ENCODE data around the gene CDH13.

CDH13 gene

GRCh38 chr16:83085660-83086059 is 458.9 kb downstream of the CDH13 start:
- Histone ChIP-seq H3K27ac (ENCODE audit: low read depth, low read length) (no peak overlapping the region), H3K4me3 (ENCODE audit: low read depth in 1 of 2, low read length in 2 of 2) (no peak overlapping the region), H3K36me3 (ENCODE audit: insufficient read depth, low read length) (no peaks in the 10 kb centered on the region), H3K9ac (ENCODE audit: low read length) (no peak overlapping the region), H3K4me1 (ENCODE audit: insufficient read depth, low read length) (no peaks in the 10 kb centered on the region), H3K27me3 (ENCODE audit: control insufficient read depth in 1 of 2, insufficient read depth in 2 of 2, low read length in 2 of 2) (no peaks in the 10 kb centered on the region), H3K9me3 (ENCODE audit: low read length) (no peaks in the 10 kb centered on the region)

DNA sequence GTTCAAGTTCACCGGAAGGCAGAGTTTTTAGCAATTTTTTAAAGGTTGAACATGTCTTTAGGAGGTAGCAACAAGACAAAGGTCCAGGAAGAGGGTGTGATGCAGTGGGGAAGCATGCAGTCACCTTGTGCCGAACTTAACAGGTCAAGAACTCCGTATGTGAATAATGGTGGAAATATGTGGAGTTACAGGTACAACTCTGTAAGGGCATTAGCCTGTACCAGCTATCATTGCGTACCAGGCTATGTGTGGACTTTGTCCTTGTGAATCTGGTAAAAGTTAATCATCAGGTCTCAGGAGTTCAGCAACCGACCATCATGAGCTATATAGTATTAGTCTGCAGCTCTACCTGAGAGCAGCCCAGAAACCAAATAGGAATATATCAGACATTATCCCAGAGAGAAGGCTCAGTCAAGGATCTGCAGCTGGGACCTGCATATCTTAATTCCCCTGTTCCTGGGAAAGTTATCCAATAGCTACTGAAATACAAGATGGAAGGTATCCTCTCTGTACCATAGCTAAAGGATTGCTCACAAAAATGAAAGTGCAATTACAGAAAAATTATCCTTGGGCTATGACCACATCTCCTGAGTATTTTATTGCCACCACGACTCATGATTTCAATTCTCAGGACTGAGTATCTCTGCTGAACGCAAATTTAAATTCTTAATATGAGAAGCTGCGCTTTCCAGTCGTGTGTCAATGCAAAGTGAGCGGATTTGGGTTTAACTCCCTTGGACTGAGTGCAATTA is 469.3 kb downstream of the CDH13 start:
- no peaks in the 10 kb centered on the region for H3K4me1 ChIP-seq (ENCODE audit: insufficient read depth, low read length)
- H3K4me3 ChIP-seq (ENCODE audit: low read depth in 1 of 2, low read length in 2 of 2) = no peak overlapping the region
- no peak overlapping the region for H3K27ac ChIP-seq (ENCODE audit: low read depth, low read length)

GRCh38 chr16:83098536-83098935 is 471.8 kb downstream of the CDH13 start:
- no peak overlapping the region for H3K4me3 ChIP-seq (ENCODE audit: low read depth in 1 of 2, low read length in 2 of 2)
- H3K27me3 ChIP-seq (ENCODE audit: control insufficient read depth in 1 of 2, insufficient read depth in 2 of 2, low read length in 2 of 2) = no peaks in the 10 kb centered on the region
- no peak overlapping the region for H3K27ac ChIP-seq (ENCODE audit: low read depth, low read length)

More for the DNA sequence above, 469.3 kb downstream of the CDH13 start:
- H3K36me3 ChIP-seq (ENCODE audit: insufficient read depth, low read length) = no peaks in the 10 kb centered on the region
- no peak overlapping the region for H3K9ac ChIP-seq (ENCODE audit: low read length)
- no peaks in the 10 kb centered on the region for H3K27me3 ChIP-seq (ENCODE audit: control insufficient read depth in 1 of 2, insufficient read depth in 2 of 2, low read length in 2 of 2)
- H3K9me3 ChIP-seq (ENCODE audit: low read length) = no peaks in the 10 kb centered on the region

GRCh38 chr16:83100679-83101078 is 473.9 kb downstream of the CDH13 start:
- H3K27me3 ChIP-seq (ENCODE audit: control insufficient read depth in 1 of 2, insufficient read depth in 2 of 2, low read length in 2 of 2) = no peaks in the 10 kb centered on the region
- H3K4me1 ChIP-seq (ENCODE audit: insufficient read depth, low read length) = no peaks in the 10 kb centered on the region
- H3K9me3 ChIP-seq (ENCODE audit: low read length) = no peaks in the 10 kb centered on the region
- H3K27ac ChIP-seq (ENCODE audit: low read depth, low read length) = no peak overlapping the region
- H3K4me3 ChIP-seq (ENCODE audit: low read depth in 1 of 2, low read length in 2 of 2) = no peak overlapping the region
- H3K36me3 ChIP-seq (ENCODE audit: insufficient read depth, low read length) = no peaks in the 10 kb centered on the region
- no peak overlapping the region for H3K9ac ChIP-seq (ENCODE audit: low read length)

More at GRCh38 chr16:83098536-83098935, 471.8 kb downstream of the CDH13 start:
- Histone ChIP-seq H3K36me3 (ENCODE audit: insufficient read depth, low read length) (no peaks in the 10 kb centered on the region), H3K9me3 (ENCODE audit: low read length) (no peaks in the 10 kb centered on the region), H3K9ac (ENCODE audit: low read length) (no peak overlapping the region), H3K4me1 (ENCODE audit: insufficient read depth, low read length) (no peaks in the 10 kb centered on the region)

DNA sequence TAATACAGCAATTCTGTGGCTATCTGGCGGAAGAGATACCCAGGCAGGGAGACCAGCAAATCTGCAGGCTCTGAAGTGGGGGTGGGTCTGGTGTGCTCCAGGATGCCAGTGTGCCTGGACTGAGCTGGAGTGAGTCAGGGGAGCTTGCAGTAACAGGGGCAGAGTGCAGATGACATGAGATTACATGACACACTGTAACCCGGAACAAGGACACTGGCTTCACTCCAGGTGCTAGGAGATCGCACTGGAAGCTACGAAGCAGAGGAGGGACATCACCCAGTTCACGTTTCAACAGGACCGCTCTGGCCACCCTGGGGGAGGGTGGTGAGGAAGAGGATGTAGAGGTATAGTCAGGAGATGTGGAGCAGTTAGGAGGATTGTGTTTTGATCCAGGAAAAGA is 475.6 kb downstream of the CDH13 start:
- Histone ChIP-seq H3K9me3 (ENCODE audit: low read length) (no peaks in the 10 kb centered on the region), H3K36me3 (ENCODE audit: insufficient read depth, low read length) (no peaks in the 10 kb centered on the region)

GRCh38 chr16:83105279-83106077 is 478.7 kb downstream of the CDH13 start:
- no peaks in the 10 kb centered on the region for H3K27me3 ChIP-seq (ENCODE audit: control insufficient read depth in 1 of 2, insufficient read depth in 2 of 2, low read length in 2 of 2)
- H3K36me3 ChIP-seq (ENCODE audit: insufficient read depth, low read length) = no peaks in the 10 kb centered on the region
- H3K4me3 ChIP-seq (ENCODE audit: low read depth in 1 of 2, low read length in 2 of 2) = no peak overlapping the region

More for the DNA sequence above, 475.6 kb downstream of the CDH13 start:
- H3K27me3 ChIP-seq (ENCODE audit: control insufficient read depth in 1 of 2, insufficient read depth in 2 of 2, low read length in 2 of 2) = no peaks in the 10 kb centered on the region
- H3K4me1 ChIP-seq (ENCODE audit: insufficient read depth, low read length) = no peaks in the 10 kb centered on the region
- H3K9ac ChIP-seq (ENCODE audit: low read length) = no peak overlapping the region
- no peak overlapping the region for H3K27ac ChIP-seq (ENCODE audit: low read depth, low read length)
- no peak overlapping the region for H3K4me3 ChIP-seq (ENCODE audit: low read depth in 1 of 2, low read length in 2 of 2)

DNA sequence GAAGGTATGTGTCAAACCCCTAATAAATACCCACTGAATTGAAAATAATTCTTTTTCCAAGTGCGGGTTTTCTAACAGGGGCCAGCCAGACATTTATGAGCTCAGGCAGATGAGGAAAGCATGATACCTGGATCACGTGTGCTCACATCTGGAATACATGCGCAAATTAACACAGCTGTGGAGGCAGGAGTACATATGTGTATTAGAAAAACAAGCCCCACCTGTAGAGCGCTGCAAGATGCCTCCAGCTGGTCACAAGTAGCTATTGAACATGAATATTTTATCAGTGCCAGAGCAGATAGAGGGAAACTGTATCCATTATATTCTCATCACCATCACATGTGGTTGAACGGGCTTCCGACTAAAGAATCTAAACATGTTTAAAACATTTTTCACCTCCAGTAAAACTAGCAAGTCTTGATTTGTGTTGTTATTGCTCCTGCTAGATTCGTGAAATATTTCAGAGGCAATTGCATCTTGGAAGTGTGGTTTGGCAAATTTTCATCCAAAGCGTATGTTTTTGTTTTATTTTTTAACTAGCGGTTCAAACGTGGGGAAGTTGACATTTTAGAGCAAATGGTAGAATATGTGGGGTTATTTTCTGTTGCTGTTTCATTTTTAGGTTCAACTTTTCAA is 482.8 kb downstream of the CDH13 start:
- H3K4me3 ChIP-seq (ENCODE audit: low read depth in 1 of 2, low read length in 2 of 2) = no peak overlapping the region
- no peak overlapping the region for H3K27ac ChIP-seq (ENCODE audit: low read depth, low read length)
- H3K9ac ChIP-seq (ENCODE audit: low read length) = no peak overlapping the region

More at GRCh38 chr16:83105279-83106077, 478.7 kb downstream of the CDH13 start:
- Histone ChIP-seq H3K4me1 (ENCODE audit: insufficient read depth, low read length) (no peaks in the 10 kb centered on the region), H3K9me3 (ENCODE audit: low read length) (no peaks in the 10 kb centered on the region), H3K9ac (ENCODE audit: low read length) (no peak overlapping the region), H3K27ac (ENCODE audit: low read depth, low read length) (no peak overlapping the region)

GRCh38 chr16:83110269-83110668 is 483.5 kb downstream of the CDH13 start:
- Histone ChIP-seq H3K27me3 (ENCODE audit: control insufficient read depth in 1 of 2, insufficient read depth in 2 of 2, low read length in 2 of 2) (peaks cover 0 to 4% of the 10 kb centered on the region in 2 donors), H3K27ac (ENCODE audit: low read depth, low read length) (no peak overlapping the region), H3K36me3 (ENCODE audit: insufficient read depth, low read length) (no peaks in the 10 kb centered on the region), H3K4me1 (ENCODE audit: insufficient read depth, low read length) (no peaks in the 10 kb centered on the region), H3K9me3 (ENCODE audit: low read length) (no peaks in the 10 kb centered on the region), H3K9ac (ENCODE audit: low read length) (no peak overlapping the region), H3K4me3 (ENCODE audit: low read depth in 1 of 2, low read length in 2 of 2) (no peak overlapping the region)

More for the DNA sequence above, 482.8 kb downstream of the CDH13 start:
- H3K27me3 ChIP-seq (ENCODE audit: control insufficient read depth in 1 of 2, insufficient read depth in 2 of 2, low read length in 2 of 2) = peaks cover 0 to 4% of the 10 kb centered on the region in 2 donors
- H3K36me3 ChIP-seq (ENCODE audit: insufficient read depth, low read length) = no peaks in the 10 kb centered on the region
- H3K4me1 ChIP-seq (ENCODE audit: insufficient read depth, low read length) = no peaks in the 10 kb centered on the region
- H3K9me3 ChIP-seq (ENCODE audit: low read length) = no peaks in the 10 kb centered on the region

DNA sequence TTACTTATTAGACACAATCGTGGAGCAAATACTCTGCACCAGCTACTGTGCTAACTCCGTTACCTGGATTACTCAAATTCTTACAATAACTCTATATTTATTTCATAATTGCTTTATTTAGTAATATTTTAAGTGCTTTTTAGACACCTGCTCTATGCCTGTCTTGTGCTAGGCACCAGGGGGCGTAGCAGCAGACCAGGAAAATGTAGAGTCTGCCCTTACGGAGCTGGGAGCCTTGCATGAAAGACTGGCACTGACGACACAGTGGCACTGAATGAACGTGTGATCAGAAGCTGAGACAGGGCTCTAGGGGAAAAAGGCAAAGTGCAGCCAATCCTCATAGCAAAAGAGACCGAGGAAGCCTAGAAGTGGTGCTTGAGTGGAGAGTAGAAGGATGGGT is 486.5 kb downstream of the CDH13 start:
- H3K9ac ChIP-seq (ENCODE audit: low read length) = no peak overlapping the region
- peaks cover 0 to 4% of the 10 kb centered on the region in 2 donors for H3K27me3 ChIP-seq (ENCODE audit: control insufficient read depth in 1 of 2, insufficient read depth in 2 of 2, low read length in 2 of 2)
- no peaks in the 10 kb centered on the region for H3K36me3 ChIP-seq (ENCODE audit: insufficient read depth, low read length)
- H3K4me1 ChIP-seq (ENCODE audit: insufficient read depth, low read length) = no peaks in the 10 kb centered on the region
- H3K27ac ChIP-seq (ENCODE audit: low read depth, low read length) = no peak overlapping the region
- no peaks in the 10 kb centered on the region for H3K9me3 ChIP-seq (ENCODE audit: low read length)
- no peak overlapping the region for H3K4me3 ChIP-seq (ENCODE audit: low read depth in 1 of 2, low read length in 2 of 2)

GRCh38 chr16:83113811-83114210 is 487.0 kb downstream of the CDH13 start:
- Histone ChIP-seq H3K9me3 (ENCODE audit: low read length) (no peaks in the 10 kb centered on the region), H3K4me1 (ENCODE audit: insufficient read depth, low read length) (no peaks in the 10 kb centered on the region), H3K4me3 (ENCODE audit: low read depth in 1 of 2, low read length in 2 of 2) (no peak overlapping the region), H3K9ac (ENCODE audit: low read length) (no peak overlapping the region), H3K27ac (ENCODE audit: low read depth, low read length) (no peak overlapping the region), H3K27me3 (ENCODE audit: control insufficient read depth in 1 of 2, insufficient read depth in 2 of 2, low read length in 2 of 2) (peaks cover 0 to 4% of the 10 kb centered on the region in 2 donors), H3K36me3 (ENCODE audit: insufficient read depth, low read length) (no peaks in the 10 kb centered on the region)

DNA sequence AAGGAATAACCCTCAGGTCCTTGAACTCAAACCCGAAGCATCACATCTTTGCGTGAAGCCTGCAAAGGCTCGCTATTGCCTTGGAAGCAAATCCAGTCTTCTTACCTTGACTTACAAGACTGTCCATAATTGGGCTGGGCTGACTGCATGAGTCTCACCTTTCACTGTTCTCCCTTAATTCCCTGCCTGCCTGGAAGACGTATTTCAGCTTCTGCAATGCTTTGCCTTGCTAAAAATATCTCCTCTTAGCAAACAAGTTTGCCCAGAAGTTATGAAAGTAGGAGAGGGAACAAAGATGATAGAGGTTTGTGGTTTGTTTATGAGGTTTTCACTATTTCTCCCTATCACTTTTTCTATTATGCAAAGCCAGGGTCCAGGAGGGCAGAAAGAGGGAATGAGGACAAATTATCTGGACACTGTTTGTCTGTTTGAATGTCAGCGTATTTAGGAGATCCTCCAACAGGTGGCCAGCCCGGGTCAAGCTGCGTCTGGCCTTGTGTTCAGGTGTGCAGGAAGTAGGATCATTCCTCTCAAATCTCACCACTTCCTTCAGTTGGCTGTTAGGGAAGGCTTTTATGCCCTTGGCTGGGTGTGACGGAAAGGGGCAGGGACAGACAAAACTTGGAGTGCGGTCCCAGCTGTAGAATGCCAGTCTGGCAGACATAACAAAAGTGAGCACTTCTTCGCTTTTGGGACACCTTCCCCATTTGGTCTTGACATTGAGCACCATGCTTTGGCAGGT is 488.9 kb downstream of the CDH13 start:
- Histone ChIP-seq H3K9me3 (ENCODE audit: low read length) (no peaks in the 10 kb centered on the region), H3K9ac (ENCODE audit: low read length) (no peak overlapping the region), H3K36me3 (ENCODE audit: insufficient read depth, low read length) (no peaks in the 10 kb centered on the region), H3K27ac (ENCODE audit: low read depth, low read length) (no peak overlapping the region), H3K4me3 (ENCODE audit: low read depth in 1 of 2, low read length in 2 of 2) (no peak overlapping the region), H3K4me1 (ENCODE audit: insufficient read depth, low read length) (no peaks in the 10 kb centered on the region), H3K27me3 (ENCODE audit: control insufficient read depth in 1 of 2, insufficient read depth in 2 of 2, low read length in 2 of 2) (peaks cover 0 to 4% of the 10 kb centered on the region in 2 donors)

Data from muscle layer of colon (tissue), 2 donors.